Gastrocnemius medialis (tissue), 4 donors: ENCODE measurements around the gene SUPT7L. TPM values are rescaled to one million over a fixed set of nuclear protein-coding genes. Genes with fewer than 3 reads are reported as not detected.

Source experiments
- ATAC-seq, 2 donors: fragments of 150-250 bp; one replicate each; pipeline ENCODE4 v1.9.1; 2016
- DNase-seq, 2 donors: peaks; one replicate each; pipeline ENCODE4 v3.0.0-alpha.2; 2019
- H3K27ac ChIP-seq, 4 donors: fragments of 200-600 bp; sonication (generic); 1 replicate in 1 of 4; 2 replicates in 3 of 4; pipeline ENCODE4 v1.5.1; 2016 to 2018; ENCODE audit warnings: mild to moderate bottlenecking in 2 of 4, moderate library complexity in 1 of 4
- H3K27me3 ChIP-seq, 3 donors: fragments of 200-600 bp; sonication (generic) in 2 of 3; 1 replicate in 1 of 3; 2 replicates in 2 of 3; pipeline versions ENCODE4 v1.5.1 to v1.6.0; 2016 to 2019; ENCODE audit warnings: mild to moderate bottlenecking in 1 of 3, moderate library complexity in 1 of 3
- H3K36me3 ChIP-seq, 2 donors: fragments of 200-600 bp; sonication (generic) in 1 of 2; one replicate each; pipeline ENCODE4 v1.5.1; 2017 to 2018
- H3K4me1 ChIP-seq, 2 donors: fragments of 200-600 bp; sonication (generic) in 1 of 2; one replicate each; pipeline ENCODE4 v1.5.1; 2016 to 2017; ENCODE audit warnings: mild to moderate bottlenecking in 2 of 2
- H3K4me3 ChIP-seq, 4 donors: fragments of 200-600 bp; sonication (generic) in 3 of 4; 1 replicate in 1 of 4; 2 replicates in 3 of 4; pipeline ENCODE4 v1.5.1; 2016 to 2019; ENCODE audit warnings: mild to moderate bottlenecking in 2 of 4
- H3K9me3 ChIP-seq, 3 donors: fragments of 200-600 bp; sonication (generic) in 2 of 3; 1 replicate in 1 of 3; 2 replicates in 2 of 3; pipeline ENCODE4 v1.5.1; 2016 to 2019
- POLR2A ChIP-seq, 2 donors: fragments of 450-650 bp; IDR thresholded peaks; one replicate each; pipeline ENCODE4 v1.6.1; 2017; ENCODE audit warnings: antibody characterized with exemption in 2 of 2, mild to moderate bottlenecking in 2 of 2, moderate library complexity in 2 of 2
- in situ Hi-C, 4 donors: fragments of 200-750 bp; cut with MboI; loops; one replicate each; pipeline versions ENCODE4 v1.15.0 to v1.8.0; 2017; ENCODE audit warnings: low sequenced_read_pairs in 4 of 4
- intact Hi-C: fragments of 100-400 bp; cut with DNase I; formaldehyde crosslinking; loops from one replicate; pipeline ENCODE4 v1.15.1; 2023; ENCODE audit warnings: low total_unique reads
- total RNA-seq, 4 donors: library from RNA; depleted of rRNA; stranded (reverse); fragments of >200 nt; gene quantifications; one replicate each; pipeline versions ENCODE4 v1.1.0 to v1.2.3, GENCODE V29; 2016
- TF ChIP-seq, protein P1 (sequence below), 5 experiments: fragments of 450-650 bp in 3 of 5; fragments of 200-600 bp in 2 of 5; sonication (generic) in 2 of 5; IDR thresholded peaks in 4 of 5; conservative IDR thresholded peaks in 1 of 5; 1 replicate in 4 of 5; 2 replicates in 1 of 5; pipeline ENCODE4 v1.5.1; 2016 to 2019; ENCODE audit warnings: antibody characterized with exemption in 5 of 5, mild to moderate bottlenecking in 3 of 5, moderate library complexity in 3 of 5

The SUPT7L gene
- total RNA-seq, 4 donors from 2014 or later: 14.6 to 26.0 (median 21.9) TPM

GRCh38 chr2:27624943-27625342 lies 38.5 kb downstream of the SUPT7L start:
- ATAC-seq (no peak), DNase-seq (no peak)
- Histone ChIP-seq H3K9me3 (no peaks in the 10 kb centered on the region), H3K27ac (no peak overlapping the region), H3K4me1 (peaks cover 15 to 25% of the 10 kb centered on the region in 2 donors), H3K36me3 (peaks cover 0 to 30% of the 10 kb centered on the region in 2 donors), H3K4me3 (no peak overlapping the region), H3K27me3 (no peaks in the 10 kb centered on the region)
- TF ChIP-seq, protein P1, sequence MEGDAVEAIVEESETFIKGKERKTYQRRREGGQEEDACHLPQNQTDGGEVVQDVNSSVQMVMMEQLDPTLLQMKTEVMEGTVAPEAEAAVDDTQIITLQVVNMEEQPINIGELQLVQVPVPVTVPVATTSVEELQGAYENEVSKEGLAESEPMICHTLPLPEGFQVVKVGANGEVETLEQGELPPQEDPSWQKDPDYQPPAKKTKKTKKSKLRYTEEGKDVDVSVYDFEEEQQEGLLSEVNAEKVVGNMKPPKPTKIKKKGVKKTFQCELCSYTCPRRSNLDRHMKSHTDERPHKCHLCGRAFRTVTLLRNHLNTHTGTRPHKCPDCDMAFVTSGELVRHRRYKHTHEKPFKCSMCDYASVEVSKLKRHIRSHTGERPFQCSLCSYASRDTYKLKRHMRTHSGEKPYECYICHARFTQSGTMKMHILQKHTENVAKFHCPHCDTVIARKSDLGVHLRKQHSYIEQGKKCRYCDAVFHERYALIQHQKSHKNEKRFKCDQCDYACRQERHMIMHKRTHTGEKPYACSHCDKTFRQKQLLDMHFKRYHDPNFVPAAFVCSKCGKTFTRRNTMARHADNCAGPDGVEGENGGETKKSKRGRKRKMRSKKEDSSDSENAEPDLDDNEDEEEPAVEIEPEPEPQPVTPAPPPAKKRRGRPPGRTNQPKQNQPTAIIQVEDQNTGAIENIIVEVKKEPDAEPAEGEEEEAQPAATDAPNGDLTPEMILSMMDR (IDR thresholded peaks at IDR 0.05 in 4 of 5, conservative IDR thresholded peaks at IDR 0.05 in 1 of 5): no peak
- no peak for TF ChIP-seq POLR2A (IDR thresholded peaks at IDR 0.05)
- in situ Hi-C loops: loop anchor here in 1 of 4 donors (25.0 kb wide), 1 partner anchor 163 kb away; no protein-coding TSS in a partner anchor
- intact Hi-C loops: loop anchor here (5.0 kb wide), 1 partner anchor 138 kb away; the partner anchor contains the start of gene IFT172

- in situ Hi-C loops: no loop called here
- H3K27me3 ChIP-seq: no peaks in the 10 kb centered on the region
- H3K27ac ChIP-seq: no peak overlapping the region
- DNase-seq (no peak), ATAC-seq (no peak)
- no peaks in the 10 kb centered on the region for H3K9me3 ChIP-seq
- intact Hi-C loops: no loop called here
- TF ChIP-seq, protein P1 (IDR thresholded peaks at IDR 0.05 in 4 of 5, conservative IDR thresholded peaks at IDR 0.05 in 1 of 5): no peak
- no peak for TF ChIP-seq POLR2A (IDR thresholded peaks at IDR 0.05)
- no peak overlapping the region for H3K4me3 ChIP-seq
- H3K4me1 ChIP-seq: peaks cover 4 to 14% of the 10 kb centered on the region in 2 donors
- H3K36me3 ChIP-seq: peaks cover 0 to 36% of the 10 kb centered on the region in 2 donors
Observed at GRCh38 chr2:27622921-27623384, 40.5 kb downstream of the SUPT7L start.

DNA sequence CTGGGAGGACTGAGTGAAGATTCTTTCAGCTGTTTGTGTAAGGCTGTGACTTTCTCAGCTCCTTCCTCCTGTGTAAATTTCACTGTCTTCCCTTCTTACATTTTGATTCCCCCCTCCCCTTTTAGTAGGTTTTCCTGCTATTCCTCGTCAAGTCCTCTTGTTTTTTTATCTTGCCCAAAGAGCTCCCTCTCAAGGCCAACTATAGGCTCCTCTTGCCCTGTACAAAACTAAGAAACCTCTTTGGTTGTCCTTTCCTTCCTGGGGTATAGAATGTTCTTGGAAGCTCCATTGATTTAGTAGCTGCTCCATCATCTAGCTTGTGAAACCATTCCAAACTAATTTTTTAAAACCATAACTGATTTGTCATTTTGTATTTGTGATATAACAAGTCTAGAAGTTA lies 41.9 kb downstream of the SUPT7L start:
- DNase-seq (no peak), ATAC-seq (no peak)
- Histone ChIP-seq H3K36me3 (peaks cover 0 to 49% of the 10 kb centered on the region in 2 donors), H3K4me3 (no peak overlapping the region), H3K27me3 (no peaks in the 10 kb centered on the region), H3K9me3 (no peaks in the 10 kb centered on the region), H3K4me1 (peaks cover 0 to 4% of the 10 kb centered on the region in 2 donors), H3K27ac (no peak overlapping the region)
- in situ Hi-C loops: no loop called here
- intact Hi-C loops: no loop called here
- no peak for TF ChIP-seq POLR2A (IDR thresholded peaks at IDR 0.05)
- TF ChIP-seq, protein P1 (IDR thresholded peaks at IDR 0.05 in 4 of 5, conservative IDR thresholded peaks at IDR 0.05 in 1 of 5): no peak

- DNase-seq (no peak), ATAC-seq (no peak)
- no peak for TF ChIP-seq POLR2A (IDR thresholded peaks at IDR 0.05)
- TF ChIP-seq, protein P1 (IDR thresholded peaks at IDR 0.05 in 4 of 5, conservative IDR thresholded peaks at IDR 0.05 in 1 of 5): no peak
- no peaks in the 10 kb centered on the region for H3K9me3 ChIP-seq
- H3K4me1 ChIP-seq: no peaks in the 10 kb centered on the region
- no peaks in the 10 kb centered on the region for H3K27me3 ChIP-seq
- intact Hi-C loops (no loop called here), in situ Hi-C loops (no loop called here)
- no peak overlapping the region for H3K4me3 ChIP-seq
- peaks cover 0 to 32% of the 10 kb centered on the region in 2 donors for H3K36me3 ChIP-seq
- no peak overlapping the region for H3K27ac ChIP-seq
Observed at GRCh38 chr2:27615316-27615715, 48.1 kb downstream of the SUPT7L start.

DNA sequence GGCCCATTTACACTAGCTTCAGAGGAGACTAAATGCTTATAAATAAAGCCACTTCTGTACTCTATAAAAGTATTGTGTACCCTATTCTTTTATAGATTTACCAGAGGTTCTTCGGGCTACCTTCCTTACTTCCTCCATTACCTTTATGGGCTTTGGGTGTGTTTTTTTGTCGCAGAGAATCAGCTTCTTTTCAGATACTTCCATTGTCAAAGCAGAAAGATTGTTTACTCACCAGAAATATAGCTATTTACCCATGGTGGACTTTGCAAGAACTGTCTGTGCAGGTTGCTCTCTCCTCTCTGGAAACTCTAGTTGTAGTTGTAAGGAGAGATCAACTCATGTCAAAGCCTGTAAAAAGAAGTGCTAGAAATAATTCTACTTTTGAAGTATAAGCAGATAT lies 49.4 kb downstream of the SUPT7L start:
- TF ChIP-seq, protein P1 (IDR thresholded peaks at IDR 0.05 in 4 of 5, conservative IDR thresholded peaks at IDR 0.05 in 1 of 5): no peak
- TF ChIP-seq POLR2A (IDR thresholded peaks at IDR 0.05): no peak
- peaks cover 0 to 37% of the 10 kb centered on the region in 2 donors for H3K36me3 ChIP-seq
- no peak for DNase-seq
- intact Hi-C loops (no loop called here), in situ Hi-C loops (no loop called here)
- no peaks in the 10 kb centered on the region for H3K9me3 ChIP-seq
- ATAC-seq: no peak
- H3K4me1 ChIP-seq: no peaks in the 10 kb centered on the region
- H3K27ac ChIP-seq: no peak overlapping the region
- H3K4me3 ChIP-seq: no peak overlapping the region
- no peaks in the 10 kb centered on the region for H3K27me3 ChIP-seq
